Astrocyte of the cerebellum (primary cell): ENCODE data around the gene CENPF.
"Not testable (repeated sequence)": the region's sequence is repeated elsewhere in the genome, so short reads cannot be mapped to it uniquely, and the experiment has no call there.

ENCODE experiments used
- DNase-seq: peaks from one replicate; pipeline ENCODE4 v3.0.0-alpha.2; 2011; ENCODE audit warnings: low read depth
- H3K4me3 ChIP-seq: 2 replicates; pipeline ENCODE4 v1.5.1; 2011; ENCODE audit warnings: mild to moderate bottlenecking, low read depth, low read length, moderate library complexity
- in situ Hi-C: cut with HindIII; loops from 2 replicates; pipeline ENCODE4 v1.10.0; 2017; ENCODE audit warnings: low sequenced_read_pairs
- TF ChIP-seq, protein P1 (sequence below): IDR thresholded peaks from 2 replicates; pipeline ENCODE4 v1.5.1; 2012; ENCODE audit warnings: low read length, low read depth, moderate library complexity, mild to moderate bottlenecking; ENCODE audit errors: missing control alignments

CENPF gene

DNA sequence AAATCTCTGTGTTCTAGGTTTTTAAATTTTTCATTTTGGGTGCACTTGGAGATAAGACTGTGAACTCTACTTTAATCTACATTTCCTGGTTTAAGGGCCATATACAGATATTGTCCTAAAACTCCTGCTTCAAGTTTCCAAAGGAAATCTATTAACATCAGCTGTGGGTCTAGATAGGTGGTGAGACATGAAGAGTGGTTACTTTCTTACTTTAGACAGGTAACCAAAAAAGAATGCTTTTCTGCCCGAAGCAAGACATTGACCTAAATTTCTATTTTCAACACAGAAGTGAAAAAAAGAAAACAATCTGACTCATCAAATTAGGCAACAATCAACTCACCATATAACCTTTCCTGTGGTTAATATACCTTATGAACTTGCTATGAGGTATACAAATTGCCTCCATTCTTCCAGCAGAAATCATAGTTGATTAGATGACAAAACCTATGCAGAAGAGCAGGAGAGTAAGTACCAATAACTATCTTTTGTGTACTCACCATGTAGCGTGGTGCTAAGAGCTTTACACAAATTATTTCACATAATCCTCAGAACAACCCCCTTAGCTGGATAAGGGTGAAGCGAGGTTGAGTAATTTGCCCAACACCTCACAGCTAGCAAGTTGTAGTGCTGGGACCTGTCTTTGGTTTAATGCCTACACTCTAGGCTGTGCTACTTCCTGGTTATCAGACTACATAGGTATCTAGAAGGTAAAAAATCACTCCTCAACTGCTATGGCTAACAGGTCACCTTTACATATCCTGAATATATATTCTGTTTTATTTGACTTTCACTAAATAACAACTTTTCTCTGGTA lies 28.2 kb upstream of the CENPF start:
- TF ChIP-seq, protein P1, sequence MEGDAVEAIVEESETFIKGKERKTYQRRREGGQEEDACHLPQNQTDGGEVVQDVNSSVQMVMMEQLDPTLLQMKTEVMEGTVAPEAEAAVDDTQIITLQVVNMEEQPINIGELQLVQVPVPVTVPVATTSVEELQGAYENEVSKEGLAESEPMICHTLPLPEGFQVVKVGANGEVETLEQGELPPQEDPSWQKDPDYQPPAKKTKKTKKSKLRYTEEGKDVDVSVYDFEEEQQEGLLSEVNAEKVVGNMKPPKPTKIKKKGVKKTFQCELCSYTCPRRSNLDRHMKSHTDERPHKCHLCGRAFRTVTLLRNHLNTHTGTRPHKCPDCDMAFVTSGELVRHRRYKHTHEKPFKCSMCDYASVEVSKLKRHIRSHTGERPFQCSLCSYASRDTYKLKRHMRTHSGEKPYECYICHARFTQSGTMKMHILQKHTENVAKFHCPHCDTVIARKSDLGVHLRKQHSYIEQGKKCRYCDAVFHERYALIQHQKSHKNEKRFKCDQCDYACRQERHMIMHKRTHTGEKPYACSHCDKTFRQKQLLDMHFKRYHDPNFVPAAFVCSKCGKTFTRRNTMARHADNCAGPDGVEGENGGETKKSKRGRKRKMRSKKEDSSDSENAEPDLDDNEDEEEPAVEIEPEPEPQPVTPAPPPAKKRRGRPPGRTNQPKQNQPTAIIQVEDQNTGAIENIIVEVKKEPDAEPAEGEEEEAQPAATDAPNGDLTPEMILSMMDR, result no peak
- no peak for DNase-seq
- no peak overlapping the region for H3K4me3 ChIP-seq
- in situ Hi-C loops, result loop anchor here (25.0 kb wide), 1 partner anchor 238 kb away; no protein-coding TSS in a partner anchor

- in situ Hi-C loops, result loop anchor here (25.0 kb wide), 1 partner anchor 239 kb away; no protein-coding TSS in a partner anchor
- DNase-seq, H3K4me3 ChIP-seq: not testable (repeated sequence)
Measured at GRCh38 chr1:214576120-214576519, 26.9 kb upstream of the CENPF start.

GRCh38 chr1:214579183-214579582 lies 23.8 kb upstream of the CENPF start:
- in situ Hi-C loops, result loop anchor here (25.0 kb wide), 1 partner anchor 242 kb away; no protein-coding TSS in a partner anchor

DNA sequence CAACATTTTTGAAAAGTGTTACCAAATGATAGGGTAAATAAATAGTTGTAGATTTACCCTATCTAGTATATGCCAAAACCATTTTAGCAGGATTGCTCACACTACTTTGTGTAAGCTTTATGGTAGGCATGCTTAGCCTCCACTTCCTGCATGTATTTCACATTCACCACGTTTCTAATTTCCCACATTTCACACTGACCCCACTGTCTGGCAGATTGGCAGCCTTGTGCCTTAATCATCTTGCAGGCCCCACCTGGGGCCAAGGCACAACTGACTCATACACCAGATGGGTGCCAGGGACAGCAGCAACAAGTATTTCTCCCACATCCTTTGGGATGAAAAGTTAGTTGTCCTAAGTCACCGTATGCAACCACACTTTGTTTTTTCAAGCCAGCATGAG lies 21.2 kb upstream of the CENPF start:
- no peak overlapping the region for H3K4me3 ChIP-seq
- TF ChIP-seq, protein P1, result no peak

More at GRCh38 chr1:214579183-214579582, 23.8 kb upstream of the CENPF start:
- TF ChIP-seq, protein P1, result no peak
- no peak for DNase-seq
- no peak overlapping the region for H3K4me3 ChIP-seq

GRCh38 chr1:214582289-214582891 lies 20.6 kb upstream of the CENPF start:
- DNase-seq, result no peak
- TF ChIP-seq, protein P1, result no peak
- in situ Hi-C loops, result loop anchor here (25.0 kb wide), 1 partner anchor 245 kb away; no protein-coding TSS in a partner anchor
- no peak overlapping the region for H3K4me3 ChIP-seq

More for the DNA sequence above, 21.2 kb upstream of the CENPF start:
- DNase-seq, result peak; percentile 66
- in situ Hi-C loops, result loop anchor here (25.0 kb wide), 1 partner anchor 244 kb away; no protein-coding TSS in a partner anchor

GRCh38 chr1:214583113-214583512 lies 19.9 kb upstream of the CENPF start:
- TF ChIP-seq, protein P1, result no peak
- DNase-seq, result no peak
- H3K4me3 ChIP-seq, result no peak overlapping the region
- in situ Hi-C loops, result loop anchor here (25.0 kb wide), 1 partner anchor 246 kb away; no protein-coding TSS in a partner anchor
